Vagina (tissue), 2 donors: ENCODE results near the gene PPP2CA.

Experiments used
- POLR2A ChIP-seq, 2 donors: fragments of 450-650 bp; IDR thresholded peaks; one replicate each; pipeline ENCODE4 v1.6.1; 2017; ENCODE audit warnings: antibody characterized with exemption in 2 of 2, mild to moderate bottlenecking in 2 of 2, moderate library complexity in 2 of 2
- POLR2AphosphoS5 ChIP-seq, 2 donors: sonication (generic); formaldehyde crosslinking; IDR thresholded peaks; one replicate each; pipeline ENCODE4 v1.9.0; 2017; ENCODE audit warnings: antibody characterized with exemption in 2 of 2, mild to moderate bottlenecking in 2 of 2, low read depth in 1 of 2; ENCODE audit not compliant: insufficient read depth in 1 of 2
- TF ChIP-seq, protein P1 (sequence below), 3 experiments: fragments of 450-650 bp in 2 of 3; fragments of 200-600 bp in 1 of 3; sonication (generic) in 1 of 3; IDR thresholded peaks; one replicate each; pipeline ENCODE4 v1.5.1; 2017 to 2019; ENCODE audit warnings: antibody characterized with exemption in 3 of 3, mild to moderate bottlenecking in 2 of 3, moderate library complexity in 2 of 3

DNA sequence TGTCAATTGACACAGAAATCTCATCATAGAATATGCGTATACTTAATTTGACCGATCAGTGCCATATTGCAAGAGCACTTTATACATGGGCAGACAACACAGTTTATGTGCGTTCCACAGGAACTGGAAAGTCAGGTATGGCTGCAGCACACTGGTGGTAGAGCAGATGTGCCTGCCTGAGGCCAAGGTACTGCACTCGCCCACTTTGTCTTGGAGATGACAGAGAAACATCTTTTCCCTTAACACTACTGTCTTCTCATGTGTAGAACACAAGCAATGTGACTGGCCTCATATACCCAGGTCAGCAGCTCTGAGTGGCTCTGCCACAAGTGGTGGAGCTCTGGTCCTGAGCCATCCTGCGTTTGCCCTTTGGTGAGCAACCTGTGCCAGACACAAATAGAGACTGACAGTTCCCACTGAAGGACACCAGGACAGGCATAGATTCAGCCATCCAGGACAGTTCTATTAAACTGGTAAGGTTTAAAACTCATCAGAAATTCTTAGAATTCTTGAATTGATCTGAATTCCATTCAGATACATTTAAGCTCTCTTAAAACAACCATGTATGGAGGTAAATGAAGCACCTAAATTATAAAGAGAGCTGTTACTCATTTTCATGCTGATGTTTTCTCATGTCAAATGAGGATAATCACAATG is 21.0 kb upstream of the PPP2CA start:
- TF ChIP-seq, protein P1, sequence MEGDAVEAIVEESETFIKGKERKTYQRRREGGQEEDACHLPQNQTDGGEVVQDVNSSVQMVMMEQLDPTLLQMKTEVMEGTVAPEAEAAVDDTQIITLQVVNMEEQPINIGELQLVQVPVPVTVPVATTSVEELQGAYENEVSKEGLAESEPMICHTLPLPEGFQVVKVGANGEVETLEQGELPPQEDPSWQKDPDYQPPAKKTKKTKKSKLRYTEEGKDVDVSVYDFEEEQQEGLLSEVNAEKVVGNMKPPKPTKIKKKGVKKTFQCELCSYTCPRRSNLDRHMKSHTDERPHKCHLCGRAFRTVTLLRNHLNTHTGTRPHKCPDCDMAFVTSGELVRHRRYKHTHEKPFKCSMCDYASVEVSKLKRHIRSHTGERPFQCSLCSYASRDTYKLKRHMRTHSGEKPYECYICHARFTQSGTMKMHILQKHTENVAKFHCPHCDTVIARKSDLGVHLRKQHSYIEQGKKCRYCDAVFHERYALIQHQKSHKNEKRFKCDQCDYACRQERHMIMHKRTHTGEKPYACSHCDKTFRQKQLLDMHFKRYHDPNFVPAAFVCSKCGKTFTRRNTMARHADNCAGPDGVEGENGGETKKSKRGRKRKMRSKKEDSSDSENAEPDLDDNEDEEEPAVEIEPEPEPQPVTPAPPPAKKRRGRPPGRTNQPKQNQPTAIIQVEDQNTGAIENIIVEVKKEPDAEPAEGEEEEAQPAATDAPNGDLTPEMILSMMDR (IDR thresholded peaks at IDR 0.05), result no peak
- TF ChIP-seq POLR2AphosphoS5 (IDR thresholded peaks at IDR 0.05; ENCODE audit: insufficient read depth in 1 of 2, low read depth in 1 of 2) (no peak), POLR2A (IDR thresholded peaks at IDR 0.05) (no peak)
